Breast epithelium (tissue), 4 donors: ENCODE results near the gene ICAM5. TPM values are rescaled to one million over a fixed set of nuclear protein-coding genes. Genes with fewer than 3 reads are reported as not detected.

Source experiments
- DNase-seq, 2 donors: peaks; one replicate each; pipeline ENCODE4 v3.0.0-alpha.2; 2019; ENCODE audit warnings: low spot score in 2 of 2
- H3K27ac ChIP-seq, 2 donors: fragments of 200-600 bp; sonication (generic) in 1 of 2; one replicate each; pipeline ENCODE4 v1.5.1; 2016 to 2019; ENCODE audit warnings: mild to moderate bottlenecking in 1 of 2
- H3K27me3 ChIP-seq, 2 donors: fragments of 200-600 bp; sonication (generic) in 1 of 2; one replicate each; pipeline versions ENCODE4 v1.5.1 to v1.6.0; 2017 to 2019; ENCODE audit warnings: control low read depth in 1 of 2, mild to moderate bottlenecking in 1 of 2
- H3K36me3 ChIP-seq: fragments of 200-600 bp; one replicate; pipeline ENCODE4 v1.5.1; 2019
- H3K4me1 ChIP-seq, 2 donors: fragments of 200-600 bp; sonication (generic); one replicate each; pipeline ENCODE4 v1.5.1; 2016 to 2019; ENCODE audit warnings: control low read depth in 1 of 2
- H3K4me3 ChIP-seq, 3 donors: fragments of 200-600 bp; sonication (generic); 1 replicate in 2 of 3; 2 replicates in 1 of 3; pipeline ENCODE4 v1.5.1; 2016 to 2019; ENCODE audit warnings: mild to moderate bottlenecking in 3 of 3, moderate library complexity in 2 of 3
- H3K9me3 ChIP-seq, 2 donors: fragments of 200-600 bp; sonication (generic) in 1 of 2; one replicate each; pipeline ENCODE4 v1.5.1; 2016 to 2019; ENCODE audit warnings: control low read depth in 1 of 2
- POLR2A ChIP-seq: fragments of 450-650 bp; IDR thresholded peaks from one replicate; pipeline ENCODE4 v1.6.1; 2016; ENCODE audit warnings: antibody characterized with exemption, mild to moderate bottlenecking, moderate library complexity
- POLR2AphosphoS5 ChIP-seq, 3 donors: sonication (generic); formaldehyde crosslinking; IDR thresholded peaks; one replicate each; pipeline ENCODE4 v1.6.1; 2017; ENCODE audit warnings: antibody characterized with exemption in 3 of 3
- intact Hi-C: fragments of 100-400 bp; cut with DNase I; formaldehyde crosslinking; loops from one replicate; pipeline ENCODE4 v1.15.1; 2023; ENCODE audit warnings: low total_unique reads
- total RNA-seq, 3 donors: library from RNA; depleted of rRNA; stranded (reverse); fragments of >200 nt; gene quantifications; one replicate each; pipeline ENCODE4 v1.1.0, GENCODE V29; 2016
- TF ChIP-seq, protein P1 (sequence below), 3 donors: fragments of 450-650 bp; IDR thresholded peaks; one replicate each; pipeline ENCODE4 v1.5.1; 2016 to 2017; ENCODE audit warnings: antibody characterized with exemption in 3 of 3, mild to moderate bottlenecking in 3 of 3, moderate library complexity in 3 of 3

Gene ICAM5
- total RNA-seq, 3 donors from 2014 or later = 0.64 to 1.8 (median 1.3) TPM

DNA sequence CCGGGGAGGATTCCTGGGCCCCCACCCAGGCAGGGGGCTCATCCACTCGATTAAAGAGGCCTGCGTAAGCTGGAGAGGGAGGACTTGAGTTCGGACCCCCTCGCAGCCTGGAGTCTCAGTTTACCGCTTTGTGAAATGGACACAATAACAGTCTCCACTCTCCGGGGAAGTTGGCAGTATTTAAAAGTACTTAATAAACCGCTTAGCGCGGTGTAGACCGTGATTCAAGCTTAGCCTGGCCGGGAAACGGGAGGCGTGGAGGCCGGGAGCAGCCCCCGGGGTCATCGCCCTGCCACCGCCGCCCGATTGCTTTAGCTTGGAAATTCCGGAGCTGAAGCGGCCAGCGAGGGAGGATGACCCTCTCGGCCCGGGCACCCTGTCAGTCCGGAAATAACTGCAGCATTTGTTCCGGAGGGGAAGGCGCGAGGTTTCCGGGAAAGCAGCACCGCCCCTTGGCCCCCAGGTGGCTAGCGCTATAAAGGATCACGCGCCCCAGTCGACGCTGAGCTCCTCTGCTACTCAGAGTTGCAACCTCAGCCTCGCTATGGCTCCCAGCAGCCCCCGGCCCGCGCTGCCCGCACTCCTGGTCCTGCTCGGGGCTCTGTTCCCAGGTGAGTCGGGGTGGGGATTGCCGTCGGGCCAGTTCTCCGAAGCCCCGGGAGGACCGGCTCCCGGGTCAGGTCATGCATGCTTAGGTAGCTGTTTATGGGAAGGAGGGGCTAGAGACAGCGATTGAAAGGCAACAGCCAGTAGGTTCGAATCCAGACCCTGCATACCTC is 18.9 kb upstream of the ICAM5 start, which contains the start of gene ICAM1:
Gene ICAM1, plus strand, starts transcription at position 505 of the 779 bp plus-strand sequence. Its CDS starts 40 bp downstream, at position 545.
- no peaks in the 10 kb centered on the region for H3K4me1 ChIP-seq
- H3K27ac ChIP-seq = peak within 1 kb of the TSS; percentile 88 to 91
- intact Hi-C loops = no loop called here
- TF ChIP-seq POLR2A (peak; percentile 54), POLR2AphosphoS5 (IDR thresholded peaks at IDR 0.05) (peak; percentile 80 to 98 (median 90))
- TF ChIP-seq, protein P1, sequence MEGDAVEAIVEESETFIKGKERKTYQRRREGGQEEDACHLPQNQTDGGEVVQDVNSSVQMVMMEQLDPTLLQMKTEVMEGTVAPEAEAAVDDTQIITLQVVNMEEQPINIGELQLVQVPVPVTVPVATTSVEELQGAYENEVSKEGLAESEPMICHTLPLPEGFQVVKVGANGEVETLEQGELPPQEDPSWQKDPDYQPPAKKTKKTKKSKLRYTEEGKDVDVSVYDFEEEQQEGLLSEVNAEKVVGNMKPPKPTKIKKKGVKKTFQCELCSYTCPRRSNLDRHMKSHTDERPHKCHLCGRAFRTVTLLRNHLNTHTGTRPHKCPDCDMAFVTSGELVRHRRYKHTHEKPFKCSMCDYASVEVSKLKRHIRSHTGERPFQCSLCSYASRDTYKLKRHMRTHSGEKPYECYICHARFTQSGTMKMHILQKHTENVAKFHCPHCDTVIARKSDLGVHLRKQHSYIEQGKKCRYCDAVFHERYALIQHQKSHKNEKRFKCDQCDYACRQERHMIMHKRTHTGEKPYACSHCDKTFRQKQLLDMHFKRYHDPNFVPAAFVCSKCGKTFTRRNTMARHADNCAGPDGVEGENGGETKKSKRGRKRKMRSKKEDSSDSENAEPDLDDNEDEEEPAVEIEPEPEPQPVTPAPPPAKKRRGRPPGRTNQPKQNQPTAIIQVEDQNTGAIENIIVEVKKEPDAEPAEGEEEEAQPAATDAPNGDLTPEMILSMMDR (IDR thresholded peaks at IDR 0.05) = peak in 2 of 3 donors; percentile 22 to 39
- H3K36me3 ChIP-seq = no peaks in the 10 kb centered on the region
- H3K4me3 ChIP-seq = peak within 1 kb of the TSS; percentile 59 to 68 (median 63)
- peak; percentile 66 to 79 for DNase-seq
- no peaks in the 10 kb centered on the region for H3K9me3 ChIP-seq
- no peaks in the 10 kb centered on the region for H3K27me3 ChIP-seq

DNA sequence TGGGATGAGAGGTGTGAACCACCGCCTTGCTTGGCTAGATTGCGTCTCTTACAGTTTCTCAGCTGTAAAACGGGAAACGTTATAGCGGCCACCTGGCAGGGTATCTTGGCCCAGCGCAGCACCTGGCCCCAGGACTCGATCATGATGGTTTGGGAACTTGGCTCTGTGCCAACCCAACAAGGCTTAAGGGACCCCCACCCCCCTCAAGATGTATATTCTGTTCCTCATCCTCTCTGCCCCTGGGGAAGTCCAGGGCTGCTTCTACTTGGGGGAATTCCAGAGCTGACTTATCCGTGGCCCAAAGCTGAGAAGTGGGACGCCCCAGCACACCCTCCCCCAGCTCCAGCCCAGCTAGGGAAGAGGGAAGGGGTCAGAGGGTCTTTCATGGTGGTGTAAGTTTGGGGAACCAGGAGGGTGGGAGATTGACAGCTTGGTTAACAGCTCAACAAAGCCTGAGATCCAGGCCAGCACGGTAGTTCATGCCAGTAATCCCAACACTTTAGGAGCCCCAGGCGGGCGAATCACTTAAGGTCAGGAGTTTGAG is 18.1 kb upstream of the ICAM5 start:
- Histone ChIP-seq H3K27me3 (no peaks in the 10 kb centered on the region), H3K36me3 (no peaks in the 10 kb centered on the region), H3K27ac (peak overlapping the region; percentile 88 to 91), H3K4me1 (no peaks in the 10 kb centered on the region), H3K9me3 (no peaks in the 10 kb centered on the region), H3K4me3 (peak overlapping the region; percentile 59 to 68 (median 63))
- DNase-seq = no peak
- intact Hi-C loops = no loop called here
- no peak for TF ChIP-seq POLR2A

DNA sequence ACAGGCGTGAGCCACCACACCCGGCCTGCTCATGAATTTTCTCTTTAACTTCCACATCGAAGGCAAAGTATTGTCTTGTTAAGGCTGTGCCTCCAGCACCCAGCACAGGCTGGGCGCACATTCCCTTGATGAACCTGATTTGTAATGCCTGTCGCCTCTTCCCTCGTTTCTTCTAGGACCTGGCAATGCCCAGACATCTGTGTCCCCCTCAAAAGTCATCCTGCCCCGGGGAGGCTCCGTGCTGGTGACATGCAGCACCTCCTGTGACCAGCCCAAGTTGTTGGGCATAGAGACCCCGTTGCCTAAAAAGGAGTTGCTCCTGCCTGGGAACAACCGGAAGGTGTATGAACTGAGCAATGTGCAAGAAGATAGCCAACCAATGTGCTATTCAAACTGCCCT is 15.2 kb upstream of the ICAM5 start:
- H3K27me3 ChIP-seq = no peaks in the 10 kb centered on the region
- no peaks in the 10 kb centered on the region for H3K36me3 ChIP-seq
- TF ChIP-seq POLR2A (no peak), POLR2AphosphoS5 (IDR thresholded peaks at IDR 0.05) (no peak)
- TF ChIP-seq, protein P1 (IDR thresholded peaks at IDR 0.05) = no peak
- H3K9me3 ChIP-seq = no peaks in the 10 kb centered on the region
- H3K4me1 ChIP-seq = no peaks in the 10 kb centered on the region
- no peak overlapping the region for H3K4me3 ChIP-seq
- intact Hi-C loops = no loop called here
- no peak for DNase-seq
- no peak overlapping the region for H3K27ac ChIP-seq

DNA sequence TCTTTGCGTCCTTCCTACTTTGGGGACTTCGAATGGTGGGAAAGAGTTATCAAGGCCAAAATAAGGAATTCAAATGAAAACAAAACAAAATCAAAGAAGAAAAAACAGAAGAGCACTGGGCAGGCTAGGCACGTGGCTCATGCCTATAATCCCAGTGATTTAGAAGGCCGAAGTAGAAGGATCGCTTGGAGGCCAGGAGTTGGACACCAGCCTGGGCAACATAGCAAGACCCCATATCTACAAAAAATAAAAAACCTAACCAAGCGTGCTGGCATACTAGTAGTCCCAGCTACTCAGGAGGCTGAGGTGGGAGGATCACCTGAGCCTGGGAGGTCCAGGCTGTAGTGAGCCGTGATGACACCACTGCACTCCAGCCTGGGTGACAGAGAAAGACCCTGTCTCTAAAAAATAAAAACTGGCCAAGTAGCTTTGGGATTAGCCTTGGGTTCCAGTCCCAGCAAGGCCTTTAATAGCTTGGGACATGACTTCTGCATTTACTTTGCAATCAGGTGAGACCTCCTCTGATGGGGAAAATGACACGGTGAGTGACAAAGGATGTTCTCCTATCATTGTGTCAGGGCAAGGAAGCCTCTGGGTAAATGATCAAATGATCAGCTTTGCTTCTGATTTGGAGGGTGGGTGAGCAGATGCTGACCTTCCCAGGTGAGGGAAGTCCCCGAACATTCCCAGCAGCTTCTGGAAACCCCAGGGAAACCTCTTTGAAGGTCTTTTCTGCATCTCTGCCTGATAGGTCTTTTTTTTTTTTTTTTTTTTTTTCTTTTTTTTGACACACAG is 11.8 kb upstream of the ICAM5 start:
- Histone ChIP-seq H3K4me3 (no peak overlapping the region), H3K9me3 (no peaks in the 10 kb centered on the region), H3K27ac (no peak overlapping the region), H3K4me1 (no peaks in the 10 kb centered on the region), H3K36me3 (no peaks in the 10 kb centered on the region), H3K27me3 (no peaks in the 10 kb centered on the region)
- intact Hi-C loops = loop anchor here (5.0 kb wide), 1 partner anchor 49 kb away; no protein-coding TSS in a partner anchor
- DNase-seq = no peak
- no peak for TF ChIP-seq POLR2A
- TF ChIP-seq POLR2AphosphoS5 (IDR thresholded peaks at IDR 0.05) = no peak
- TF ChIP-seq, protein P1 (IDR thresholded peaks at IDR 0.05) = no peak

DNA sequence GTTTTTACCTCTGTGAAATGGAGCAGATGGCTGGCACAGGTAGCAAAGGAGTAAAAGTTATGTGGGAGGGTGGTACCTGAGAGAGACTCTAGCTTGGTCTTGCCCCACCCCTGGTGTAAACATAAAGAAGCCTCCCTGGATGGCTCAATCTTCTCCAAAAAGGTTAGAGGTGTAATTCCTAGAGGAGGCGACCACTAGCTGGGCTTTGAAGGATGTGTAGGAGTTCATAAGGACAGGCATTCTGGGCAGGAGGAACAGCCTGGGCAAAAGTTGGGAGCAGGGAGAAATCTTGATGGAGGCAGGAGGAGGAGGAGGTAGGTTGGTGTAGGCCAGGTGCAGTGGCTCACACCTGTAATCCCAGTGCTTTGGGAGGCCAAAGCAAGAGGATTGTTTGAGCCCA is 10.8 kb upstream of the ICAM5 start:
- intact Hi-C loops = loop anchor here (5.0 kb wide), 1 partner anchor 48 kb away; no protein-coding TSS in a partner anchor
- no peak overlapping the region for H3K4me3 ChIP-seq
- H3K27ac ChIP-seq = no peak overlapping the region
- H3K9me3 ChIP-seq = no peaks in the 10 kb centered on the region
- no peak for DNase-seq
- TF ChIP-seq, protein P1 (IDR thresholded peaks at IDR 0.05) = no peak
- TF ChIP-seq POLR2A = no peak
- TF ChIP-seq POLR2AphosphoS5 (IDR thresholded peaks at IDR 0.05) = no peak
- no peaks in the 10 kb centered on the region for H3K27me3 ChIP-seq
- no peaks in the 10 kb centered on the region for H3K4me1 ChIP-seq
- H3K36me3 ChIP-seq = no peaks in the 10 kb centered on the region
